ENCODE data around the gene SLC28A3. TPM values are rescaled to one million over a fixed set of nuclear protein-coding genes. Genes with fewer than 3 reads are reported as not detected.

Gene SLC28A3
- total and polyA plus RNA-seq, 2 donors from 2014 or later = 1.0 TPM; not detected in 1

- H3K27me3 ChIP-seq (ENCODE audit: control insufficient read depth, insufficient read depth, low read length) = no peaks in the 10 kb centered on the region
- H3K4me1 ChIP-seq (ENCODE audit: control insufficient read depth in 2 of 3, insufficient read depth in 2 of 3, low read depth in 1 of 3, low read length in 3 of 3) = no peaks in the 10 kb centered on the region
- DNase-seq (no peak), FAIRE-seq (no peak)
- TF ChIP-seq CTCF (IDR thresholded peaks at IDR 0.05; ENCODE audit: borderline replicate concordance, extremely low read depth, insufficient read depth) = no peak
- H3K36me3 ChIP-seq (ENCODE audit: control insufficient read depth in 2 of 3, insufficient read depth in 3 of 3, low read length in 3 of 3) = no peaks in the 10 kb centered on the region
- no peak overlapping the region for H3K4me3 ChIP-seq (ENCODE audit: low read length in 3 of 3)
- intact Hi-C loops (cut with DNase I) = no loop called here
- H3K27ac ChIP-seq (ENCODE audit: low read depth in 2 of 2, low read length in 2 of 2) = no peak overlapping the region
- H3K9ac ChIP-seq (ENCODE audit: low read length in 3 of 3) = no peak overlapping the region
- no peaks in the 10 kb centered on the region for H3K9me3 ChIP-seq (ENCODE audit: control insufficient read depth in 2 of 3, insufficient read depth in 1 of 3, low read length in 3 of 3)
These were observed 34.9 kb downstream of the SLC28A3 start for GRCh38 chr9:84305497-84306131.

GRCh38 chr9:84304166-84304565 lies 36.4 kb downstream of the SLC28A3 start:
- H3K27ac ChIP-seq (ENCODE audit: low read depth in 2 of 2, low read length in 2 of 2) = no peak overlapping the region
- intact Hi-C loops (cut with DNase I) = no loop called here
- no peak overlapping the region for H3K9ac ChIP-seq (ENCODE audit: low read length in 3 of 3)
- H3K36me3 ChIP-seq (ENCODE audit: control insufficient read depth in 2 of 3, insufficient read depth in 3 of 3, low read length in 3 of 3) = no peaks in the 10 kb centered on the region
- H3K27me3 ChIP-seq (ENCODE audit: control insufficient read depth, insufficient read depth, low read length) = no peaks in the 10 kb centered on the region
- TF ChIP-seq CTCF (IDR thresholded peaks at IDR 0.05; ENCODE audit: borderline replicate concordance, extremely low read depth, insufficient read depth) = no peak
- H3K4me1 ChIP-seq (ENCODE audit: control insufficient read depth in 2 of 3, insufficient read depth in 2 of 3, low read depth in 1 of 3, low read length in 3 of 3) = no peaks in the 10 kb centered on the region
- H3K9me3 ChIP-seq (ENCODE audit: control insufficient read depth in 2 of 3, insufficient read depth in 1 of 3, low read length in 3 of 3) = no peaks in the 10 kb centered on the region
- DNase-seq (no peak), FAIRE-seq (no peak)
- H3K4me3 ChIP-seq (ENCODE audit: low read length in 3 of 3) = no peak overlapping the region

- no peaks in the 10 kb centered on the region for H3K4me1 ChIP-seq (ENCODE audit: control insufficient read depth in 2 of 3, insufficient read depth in 2 of 3, low read depth in 1 of 3, low read length in 3 of 3)
- no peaks in the 10 kb centered on the region for H3K27me3 ChIP-seq (ENCODE audit: control insufficient read depth, insufficient read depth, low read length)
- no peak for FAIRE-seq
- no peak for TF ChIP-seq CTCF (IDR thresholded peaks at IDR 0.05; ENCODE audit: borderline replicate concordance, extremely low read depth, insufficient read depth)
- H3K27ac ChIP-seq (ENCODE audit: low read depth in 2 of 2, low read length in 2 of 2) = no peak overlapping the region
- H3K36me3 ChIP-seq (ENCODE audit: control insufficient read depth in 2 of 3, insufficient read depth in 3 of 3, low read length in 3 of 3) = no peaks in the 10 kb centered on the region
- intact Hi-C loops (cut with DNase I) = no loop called here
- H3K4me3 ChIP-seq (ENCODE audit: low read length in 3 of 3) = no peak overlapping the region
- no peak overlapping the region for H3K9ac ChIP-seq (ENCODE audit: low read length in 3 of 3)
- no peak for DNase-seq
- no peaks in the 10 kb centered on the region for H3K9me3 ChIP-seq (ENCODE audit: control insufficient read depth in 2 of 3, insufficient read depth in 1 of 3, low read length in 3 of 3)
These were observed 37.5 kb downstream of the SLC28A3 start for GRCh38 chr9:84303061-84303460.

GRCh38 chr9:84301851-84302250 lies 38.7 kb downstream of the SLC28A3 start:
- DNase-seq = no peak
- Histone ChIP-seq H3K9ac (ENCODE audit: low read length in 3 of 3) (no peak overlapping the region), H3K27ac (ENCODE audit: low read depth in 2 of 2, low read length in 2 of 2) (no peak overlapping the region), H3K4me3 (ENCODE audit: low read length in 3 of 3) (no peak overlapping the region), H3K4me1 (ENCODE audit: control insufficient read depth in 2 of 3, insufficient read depth in 2 of 3, low read depth in 1 of 3, low read length in 3 of 3) (no peaks in the 10 kb centered on the region), H3K9me3 (ENCODE audit: control insufficient read depth in 2 of 3, insufficient read depth in 1 of 3, low read length in 3 of 3) (no peaks in the 10 kb centered on the region), H3K36me3 (ENCODE audit: control insufficient read depth in 2 of 3, insufficient read depth in 3 of 3, low read length in 3 of 3) (no peaks in the 10 kb centered on the region), H3K27me3 (ENCODE audit: control insufficient read depth, insufficient read depth, low read length) (no peaks in the 10 kb centered on the region)
- intact Hi-C loops (cut with DNase I) = no loop called here
- no peak for FAIRE-seq
- no peak for TF ChIP-seq CTCF (IDR thresholded peaks at IDR 0.05; ENCODE audit: borderline replicate concordance, extremely low read depth, insufficient read depth)

Data from kidney (tissue), 14 donors.